ENCODE measurements around the gene MORN1.

The MORN1 gene

DNA sequence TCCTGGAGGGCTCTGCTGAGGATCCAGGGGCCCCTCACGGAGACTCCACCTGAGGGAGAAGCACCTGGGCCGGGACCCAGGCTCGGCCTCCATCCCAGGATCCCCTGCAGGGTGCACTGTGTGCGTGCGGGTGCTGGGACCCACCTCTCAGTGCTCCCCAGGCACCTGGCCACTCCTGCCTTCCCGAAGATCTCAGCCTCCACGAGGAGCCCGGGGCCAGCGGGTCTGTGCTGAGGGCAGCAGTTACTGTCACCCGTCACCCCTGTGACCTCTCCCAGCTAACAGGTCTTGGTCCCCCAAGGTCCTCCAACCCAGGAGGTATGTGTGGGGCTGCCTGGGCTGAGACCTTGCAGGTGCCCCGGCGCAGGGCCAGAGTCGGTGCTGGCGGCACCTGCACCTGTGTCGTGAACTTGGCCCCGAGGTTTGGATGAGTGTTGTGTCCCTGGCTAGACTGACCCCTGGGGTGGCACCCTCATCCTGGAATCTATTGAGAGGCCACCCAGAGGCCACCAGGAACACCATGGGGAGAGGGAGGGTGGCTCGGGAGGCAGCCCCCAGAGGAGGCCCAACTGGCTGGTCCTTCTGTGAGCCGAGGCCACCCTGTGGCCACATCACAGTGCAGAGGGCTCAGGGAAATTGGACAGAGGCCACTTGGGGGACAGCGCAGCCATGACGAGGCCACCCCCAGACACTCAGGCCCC is 17.7 kb downstream of the MORN1 start:
- DNase-seq (ENCODE audit: low read depth) = no peak

DNA sequence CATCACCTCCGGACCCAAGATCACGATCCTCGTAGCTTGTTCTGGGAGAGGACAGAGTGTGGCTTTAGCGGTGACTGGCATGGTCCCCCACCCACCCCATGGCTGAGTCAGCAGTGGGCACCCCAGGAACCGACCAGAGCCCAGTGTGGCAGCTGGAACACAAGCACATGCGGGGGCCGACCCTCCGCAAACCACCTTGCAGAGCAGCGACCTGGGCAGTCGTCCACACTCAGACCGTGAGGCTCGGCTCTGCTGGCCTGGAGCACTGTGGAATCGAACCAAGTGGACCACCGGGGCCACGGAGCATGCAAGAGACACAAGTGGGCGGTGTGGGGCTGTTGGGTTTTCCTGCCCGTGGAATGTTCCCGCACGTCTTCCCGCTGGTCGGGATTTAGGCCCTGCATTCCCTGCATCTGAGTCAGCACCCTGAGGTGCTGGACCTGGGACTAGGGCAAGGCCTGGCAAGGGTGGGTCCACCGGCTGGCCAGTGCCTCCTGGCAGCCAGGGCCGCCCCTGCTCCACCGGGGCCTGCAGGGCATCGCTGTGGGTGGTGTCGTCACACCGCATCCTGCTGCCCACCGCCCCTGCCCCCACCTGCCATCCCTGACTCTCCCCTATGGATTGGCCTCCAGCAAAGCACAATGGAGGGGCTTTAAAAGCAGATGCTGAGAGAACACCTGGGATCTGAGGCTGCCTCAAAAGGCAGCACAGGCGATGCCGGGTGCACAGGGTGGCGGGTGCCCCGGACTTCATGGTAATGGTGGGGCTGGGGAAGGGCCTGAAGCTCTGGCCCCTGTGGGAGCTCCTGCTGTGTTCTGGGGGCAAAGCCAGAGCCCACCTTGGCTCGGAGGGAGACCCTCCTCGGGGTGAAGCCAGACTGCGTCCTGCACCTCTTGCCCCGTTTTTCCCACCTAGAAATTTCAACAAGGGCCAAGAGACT is 18.5 kb downstream of the MORN1 start:
- DNase-seq (ENCODE audit: low read depth) = no peak

DNA sequence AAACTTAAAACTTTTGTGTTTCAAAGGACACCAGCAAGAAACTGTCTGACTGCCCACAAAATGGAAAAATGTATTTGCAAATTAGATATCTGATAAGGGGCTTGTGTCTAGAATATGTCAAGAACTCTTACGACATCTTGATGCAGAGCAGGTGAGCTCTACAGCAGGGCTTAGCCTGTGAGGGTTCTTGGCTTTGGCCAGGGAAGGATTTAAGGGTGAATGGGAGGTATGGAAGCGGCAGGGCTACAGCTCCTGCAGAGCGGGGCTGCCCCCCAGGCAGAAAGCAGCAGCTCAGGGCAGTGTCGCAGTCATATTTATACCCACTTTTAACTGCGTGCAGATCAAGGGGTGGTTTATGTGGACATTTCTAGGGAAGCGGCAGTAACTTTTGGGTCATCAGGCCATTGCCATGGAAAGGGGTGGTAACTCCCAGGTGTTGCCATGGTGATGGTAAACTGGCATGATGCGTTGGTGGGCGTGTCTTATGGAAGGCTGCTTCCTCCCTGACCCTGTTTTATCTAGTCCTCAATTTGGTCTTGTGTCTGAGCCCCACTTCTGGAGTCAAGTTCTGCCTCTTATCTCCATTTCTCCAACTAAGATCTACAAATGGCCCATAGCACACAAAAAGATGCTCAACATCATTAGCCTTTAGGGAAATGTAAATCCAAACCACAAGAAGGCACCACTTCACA is 23.2 kb downstream of the MORN1 start:
- no peak for DNase-seq (ENCODE audit: low read depth)

DNA sequence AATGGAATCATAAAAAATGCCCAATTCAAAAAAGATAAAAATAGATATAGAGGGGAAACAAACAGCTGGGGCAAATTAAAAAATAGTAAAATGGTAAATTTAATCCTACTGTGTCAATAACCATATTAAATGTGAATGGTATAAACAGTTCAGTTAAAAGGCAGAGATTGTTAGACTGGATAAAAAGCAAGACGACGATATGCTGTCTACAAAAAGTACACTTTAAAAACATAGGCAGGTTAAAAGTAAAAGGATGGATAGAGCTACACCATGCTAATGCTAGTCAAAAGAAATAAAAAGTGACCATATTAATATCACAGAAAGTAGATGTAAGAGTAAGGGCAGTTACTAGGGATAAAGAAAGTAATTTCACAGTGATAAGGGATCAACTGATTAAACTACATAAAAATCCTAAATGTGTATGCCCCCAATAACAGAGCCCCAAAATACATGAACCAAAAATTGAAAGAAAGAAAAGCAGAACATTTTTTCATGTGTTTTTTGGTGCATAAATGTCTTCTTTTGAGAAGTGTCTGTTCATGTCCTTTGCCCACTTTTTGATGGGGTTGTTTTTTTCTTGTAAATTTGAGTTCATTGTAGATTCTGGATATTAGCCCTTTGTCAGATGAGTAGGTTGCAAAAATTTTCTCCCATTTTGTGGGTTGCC is 27.4 kb downstream of the MORN1 start:
- DNase-seq (ENCODE audit: low read depth) = no peak

DNA sequence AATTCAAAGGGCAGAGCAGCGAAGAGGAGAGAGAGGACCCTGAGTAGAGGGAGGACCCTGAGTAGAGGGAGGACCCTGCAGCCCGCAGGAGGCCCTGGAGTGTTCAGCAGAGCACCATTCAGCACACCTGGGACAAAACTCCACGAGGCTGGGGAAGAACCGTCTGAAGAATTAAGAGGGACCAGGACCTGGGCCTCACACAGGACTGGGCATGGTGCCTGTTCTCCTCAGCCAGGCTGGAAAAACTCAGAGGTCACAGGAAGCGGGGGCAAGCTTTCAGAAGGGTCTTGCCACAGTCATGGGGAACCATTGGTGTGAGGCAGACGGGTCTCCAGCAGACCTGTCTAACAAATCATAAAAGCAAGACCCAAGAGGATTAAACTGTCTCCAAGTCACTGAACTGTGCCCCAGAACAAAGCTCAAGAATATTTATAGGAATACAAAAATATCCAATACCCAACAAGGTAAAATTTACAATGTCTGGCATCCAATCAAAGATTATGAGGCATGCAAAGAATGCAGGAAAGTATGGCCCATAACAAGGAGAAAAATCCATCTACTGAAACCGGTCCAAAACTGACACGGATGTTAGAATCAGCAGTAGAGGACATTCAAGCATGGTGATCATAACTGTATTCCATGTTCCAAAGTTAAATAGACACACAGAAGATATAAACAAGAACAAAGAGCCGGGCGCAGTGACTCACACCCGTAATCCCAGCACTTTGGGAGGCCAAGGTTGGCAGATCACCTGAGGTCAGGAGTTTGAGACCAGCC is 30.6 kb downstream of the MORN1 start:
- no peak for DNase-seq (ENCODE audit: low read depth)

DNA sequence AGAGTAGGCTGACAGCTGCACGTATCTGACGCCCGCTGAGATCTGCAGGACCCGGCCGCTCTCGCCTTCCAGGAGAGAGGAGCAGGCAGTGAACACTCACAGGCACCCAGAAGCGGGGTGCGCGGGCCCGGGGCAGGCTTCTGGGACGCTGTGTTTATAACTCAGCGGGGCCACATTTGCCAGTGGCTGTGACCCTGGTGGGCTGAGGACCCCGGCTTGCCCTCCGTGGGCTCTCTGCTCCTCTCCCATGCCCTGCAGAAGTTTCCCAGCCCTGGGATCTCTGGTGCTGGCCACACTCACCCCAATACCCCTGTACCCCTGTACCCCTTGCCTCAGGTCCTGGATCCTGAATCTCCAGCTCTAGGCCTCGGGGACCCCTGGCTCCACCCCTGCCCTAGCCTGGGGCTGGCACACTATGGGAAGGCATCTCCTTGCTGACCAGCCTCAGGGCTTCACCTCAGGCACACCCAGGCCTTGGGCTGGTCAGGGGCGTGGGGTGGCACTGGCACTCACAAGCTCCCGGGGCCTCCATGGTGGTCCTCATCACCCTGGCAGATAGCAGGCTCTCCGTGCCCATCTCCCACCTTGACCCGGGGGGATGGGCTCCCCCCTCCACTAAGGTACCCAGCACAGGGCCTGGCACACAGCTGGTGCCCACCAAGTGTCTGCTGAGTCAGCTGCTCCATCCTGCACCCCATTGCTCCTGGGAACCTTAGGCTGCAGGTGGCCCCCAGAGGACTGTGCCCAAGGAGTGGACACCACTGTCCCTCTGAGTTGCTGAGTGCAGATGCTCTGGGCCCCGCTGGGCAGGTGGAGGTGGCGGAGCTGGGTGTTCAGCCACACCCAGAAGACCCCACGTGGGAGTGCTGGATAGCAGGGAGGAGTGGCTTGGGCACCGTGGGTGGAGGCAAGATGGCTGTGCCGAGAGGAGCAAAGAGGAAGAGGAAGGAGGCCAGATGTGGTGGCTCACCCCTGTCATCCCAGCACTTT is 32.4 kb downstream of the MORN1 start:
- DNase-seq (ENCODE audit: low read depth) = no peak

DNA sequence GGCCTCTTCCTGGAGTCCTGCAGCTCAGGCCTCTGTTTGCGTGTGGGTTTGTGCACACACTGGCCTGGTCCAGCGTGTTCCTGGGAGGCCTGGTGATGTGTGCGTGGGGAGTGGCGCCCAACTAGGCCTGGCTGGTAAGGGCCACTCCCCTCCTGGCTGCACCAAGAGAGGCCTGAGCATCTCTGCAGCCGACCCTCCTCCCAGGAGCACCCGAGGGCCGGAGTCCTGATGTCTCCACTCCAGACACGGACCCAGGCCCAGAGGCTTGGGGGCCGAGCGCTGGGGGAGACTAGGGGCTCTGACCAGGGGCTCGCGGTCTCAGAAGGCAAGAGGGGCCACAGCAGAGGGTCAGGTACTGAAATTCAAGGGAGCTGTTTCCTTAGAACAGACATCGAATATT is 33.3 kb downstream of the MORN1 start:
- no peak for DNase-seq (ENCODE audit: low read depth)

DNA sequence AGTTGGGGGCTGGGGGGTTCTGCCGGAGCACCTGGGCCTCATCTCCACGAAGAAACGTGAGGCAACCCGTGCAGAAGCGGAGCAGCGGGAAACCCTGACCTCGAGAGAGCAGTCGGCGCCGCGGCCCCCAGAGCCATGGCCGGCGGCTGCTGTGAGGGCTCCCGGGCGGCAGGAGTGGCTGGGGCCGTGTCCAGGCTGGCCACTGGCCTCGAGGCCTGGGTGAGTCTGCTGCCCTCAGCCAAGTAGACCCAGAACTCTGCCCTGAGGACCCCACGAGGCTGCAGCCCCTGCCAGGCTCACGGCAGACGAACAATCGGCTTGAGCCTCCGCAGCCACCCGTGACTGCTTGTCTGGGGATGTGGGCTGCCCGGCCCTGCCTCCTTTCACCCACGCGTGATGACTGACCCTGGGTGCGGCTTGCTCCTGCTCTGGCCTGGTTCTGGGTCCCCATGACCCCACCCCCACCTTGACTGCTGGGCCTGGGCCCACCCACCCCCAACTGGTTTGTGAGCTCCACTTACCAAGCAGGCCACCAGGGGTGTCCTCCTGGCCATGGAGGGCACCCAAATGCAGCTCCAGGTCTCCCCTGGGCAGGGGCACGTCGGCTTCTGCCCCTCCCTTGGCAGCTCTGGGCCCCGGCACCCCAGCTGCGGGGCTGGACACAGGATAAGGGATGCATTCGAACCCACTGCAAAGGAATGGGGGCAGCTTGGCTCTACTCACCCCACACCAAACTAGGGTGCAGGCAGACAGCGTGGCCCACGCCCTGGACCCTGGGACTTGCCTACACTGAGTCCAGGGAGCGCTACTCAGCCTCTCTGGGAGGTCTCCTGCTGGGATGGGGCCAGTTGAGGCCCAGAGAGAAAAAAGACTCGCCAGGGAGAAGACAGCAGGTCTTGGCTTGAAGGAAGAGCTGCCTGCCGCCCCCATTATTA is 34.2 kb downstream of the MORN1 start:
- no peak for DNase-seq (ENCODE audit: low read depth)

DNA sequence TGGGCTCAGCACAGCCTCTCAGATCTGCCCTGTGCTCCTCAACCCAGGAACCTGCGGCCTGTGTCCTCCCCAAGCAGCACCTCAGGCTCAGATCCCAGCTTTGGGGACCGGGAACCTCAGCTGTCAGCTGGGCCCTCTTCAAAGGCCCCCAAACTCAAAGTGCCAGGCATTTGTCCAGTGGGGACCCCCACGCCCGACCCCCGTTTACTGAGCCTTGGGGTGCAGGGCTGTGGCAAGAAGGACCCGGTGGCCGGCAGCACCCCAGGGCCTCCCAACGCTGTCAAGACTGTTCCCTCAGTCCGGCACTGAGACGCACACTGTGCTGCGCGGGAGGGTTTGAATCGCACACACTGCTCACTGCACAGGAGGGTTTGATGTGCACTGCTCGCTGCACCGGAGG is 35.0 kb downstream of the MORN1 start:
- no peak for DNase-seq (ENCODE audit: low read depth)

DNA sequence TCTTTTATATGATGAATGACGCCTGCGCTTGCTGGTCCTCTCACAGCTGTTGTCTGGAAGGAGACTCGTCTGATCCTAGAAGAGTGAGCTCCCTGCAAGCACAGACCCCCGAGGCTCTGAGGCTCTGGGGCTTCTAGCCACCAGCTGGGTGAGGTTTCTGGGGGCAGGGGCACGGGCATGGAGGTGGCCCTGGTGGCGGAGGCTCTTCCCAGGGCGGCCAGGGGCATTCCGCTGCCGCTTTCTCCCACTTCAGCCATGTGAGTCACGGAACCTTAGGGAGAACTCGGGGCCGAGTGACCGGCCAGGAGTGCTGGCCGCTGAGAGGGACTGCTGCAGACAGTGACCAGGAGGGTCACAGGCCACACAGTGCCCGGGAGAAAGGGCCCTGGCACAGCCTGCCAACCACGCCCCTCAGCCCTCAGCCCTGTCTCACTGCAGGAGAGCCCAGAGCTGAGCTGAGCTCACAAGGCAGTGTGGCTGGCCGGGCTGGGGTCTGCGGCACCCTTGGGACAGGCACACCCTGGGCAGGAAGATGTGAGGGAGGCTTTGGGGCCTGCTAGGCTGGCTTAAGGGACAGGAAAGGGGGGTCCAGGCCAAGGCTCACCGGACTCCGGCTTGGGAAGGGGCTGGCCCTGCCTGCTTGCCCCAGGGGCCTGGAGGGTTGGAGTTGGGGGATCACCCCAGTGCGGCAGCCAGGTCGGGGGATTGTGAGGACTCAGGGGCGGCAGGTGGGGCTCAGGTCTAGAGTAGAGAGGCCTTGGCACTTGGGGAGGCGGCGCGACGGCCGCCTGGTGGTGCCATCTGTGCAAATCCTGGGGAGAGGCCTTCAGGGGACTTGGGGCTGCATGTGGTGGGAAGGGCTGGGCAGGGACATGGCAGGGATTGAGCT is 35.7 kb downstream of the MORN1 start:
- no peak for DNase-seq (ENCODE audit: low read depth)

DNA sequence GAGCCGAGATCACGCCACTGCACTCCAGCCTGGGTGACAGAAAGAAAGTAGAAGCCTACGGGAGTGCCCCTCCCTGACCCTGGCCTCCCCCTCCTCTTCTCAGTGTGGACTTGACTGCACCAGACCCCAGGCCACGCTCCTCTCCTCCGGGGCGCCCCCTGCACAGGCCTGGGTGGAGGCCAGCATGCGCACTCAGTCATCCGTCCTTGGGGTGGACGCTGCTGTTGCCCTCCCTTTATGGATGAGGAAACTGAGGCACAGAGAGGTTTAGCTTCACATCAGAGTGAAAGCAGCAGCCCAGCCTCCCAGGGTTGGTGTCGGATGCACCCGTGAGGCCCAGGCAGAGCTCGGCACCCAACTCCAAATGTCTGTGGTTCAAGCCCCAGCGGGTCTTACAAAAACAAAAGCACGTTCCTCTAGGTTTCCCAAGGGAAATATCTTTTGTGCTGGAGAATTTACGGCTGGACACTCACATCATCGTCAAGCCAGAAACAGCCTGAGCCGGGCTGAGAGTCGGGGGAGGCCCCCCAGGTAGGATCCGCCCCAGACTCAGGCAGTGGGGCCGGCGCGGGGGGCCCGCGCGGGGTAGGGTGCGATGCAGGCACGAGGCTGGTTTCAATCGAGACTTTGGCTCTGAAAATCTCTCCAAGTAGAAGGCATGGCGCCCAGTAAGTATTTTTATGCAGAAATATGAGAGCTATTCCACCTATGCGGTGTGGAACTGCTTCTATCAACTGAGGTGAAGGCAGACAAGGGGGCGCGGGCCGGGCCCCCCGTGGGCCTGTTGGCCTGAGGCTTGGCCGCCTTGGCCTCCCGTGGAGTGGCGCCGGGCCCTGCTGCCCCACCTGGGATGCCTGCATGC is 36.6 kb downstream of the MORN1 start:
- no peak for DNase-seq (ENCODE audit: low read depth)

DNA sequence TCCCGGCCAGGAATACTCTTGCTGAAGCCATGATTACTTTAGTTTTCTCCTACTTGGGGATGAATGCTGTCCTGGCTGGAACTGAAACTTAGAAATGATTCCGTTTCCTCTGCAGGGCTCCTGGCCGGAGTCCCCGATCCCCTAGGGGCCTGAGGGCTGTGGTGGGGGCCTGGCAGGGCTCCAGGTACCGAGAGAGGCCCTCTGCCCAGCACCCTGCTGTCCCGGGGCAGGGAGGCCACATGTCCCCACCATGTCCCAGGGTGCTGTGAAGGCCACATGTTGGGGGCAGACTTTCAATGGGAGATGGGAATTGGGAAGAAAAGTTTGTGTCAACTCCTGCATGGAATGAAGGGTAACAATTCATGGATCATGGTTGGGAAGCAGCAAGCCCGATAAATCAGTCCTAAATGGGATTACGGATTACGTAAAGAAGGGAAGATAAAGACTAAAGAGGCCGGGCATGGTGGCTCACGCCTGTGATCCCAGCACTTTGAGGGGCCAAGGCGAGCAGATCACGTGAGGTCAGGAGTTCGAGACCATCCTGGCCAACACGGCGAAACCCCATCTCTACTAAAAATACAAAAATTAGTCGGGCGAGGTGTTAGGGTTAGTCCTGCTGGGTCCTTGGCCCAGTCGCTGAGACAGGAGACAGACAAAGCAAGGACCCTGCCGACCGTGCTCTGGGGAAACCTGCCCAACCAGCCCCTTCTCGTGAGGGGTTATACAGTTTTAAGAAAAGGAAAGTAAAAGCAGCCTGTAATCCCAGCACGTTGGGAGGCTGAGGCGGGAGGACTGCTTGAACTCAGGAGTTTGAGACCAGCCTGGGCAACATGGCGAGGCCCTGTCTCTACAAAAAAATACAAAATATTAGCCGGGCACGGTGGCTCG is 37.6 kb downstream of the MORN1 start:
- DNase-seq (ENCODE audit: low read depth) = no peak

DNA sequence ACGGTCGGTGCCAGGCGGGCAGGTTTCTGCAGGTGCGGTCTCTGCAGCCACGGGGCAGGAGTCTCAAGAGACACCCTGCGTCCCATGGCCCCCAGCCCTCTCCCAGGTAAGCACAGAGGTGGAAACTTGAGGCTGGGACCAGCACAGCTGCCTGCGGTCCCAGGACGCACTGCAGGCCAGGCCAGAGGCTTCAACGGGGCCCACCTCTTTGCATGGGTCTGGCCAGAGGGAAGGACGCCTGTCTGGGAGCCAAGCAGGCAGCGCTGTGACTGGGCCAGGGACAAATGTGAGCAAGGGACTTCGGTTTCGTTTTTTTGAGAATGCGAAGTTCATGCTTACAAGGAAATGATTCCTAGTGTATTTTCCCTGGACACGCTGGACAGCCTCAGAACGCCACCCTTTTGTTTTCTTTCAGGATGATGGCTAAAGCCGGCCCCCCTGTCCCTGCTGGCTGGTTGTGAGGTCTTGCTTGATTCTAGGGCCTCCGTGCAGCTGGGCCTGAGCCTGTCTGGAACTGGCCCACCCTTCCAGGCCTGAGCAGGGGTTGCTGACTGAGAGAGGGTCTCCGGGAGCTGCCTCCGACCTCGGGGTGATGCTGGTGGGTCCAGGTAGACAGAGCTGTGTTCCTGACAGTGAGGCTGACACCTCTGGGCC is 38.3 kb downstream of the MORN1 start:
- DNase-seq (ENCODE audit: low read depth) = no peak

DNA sequence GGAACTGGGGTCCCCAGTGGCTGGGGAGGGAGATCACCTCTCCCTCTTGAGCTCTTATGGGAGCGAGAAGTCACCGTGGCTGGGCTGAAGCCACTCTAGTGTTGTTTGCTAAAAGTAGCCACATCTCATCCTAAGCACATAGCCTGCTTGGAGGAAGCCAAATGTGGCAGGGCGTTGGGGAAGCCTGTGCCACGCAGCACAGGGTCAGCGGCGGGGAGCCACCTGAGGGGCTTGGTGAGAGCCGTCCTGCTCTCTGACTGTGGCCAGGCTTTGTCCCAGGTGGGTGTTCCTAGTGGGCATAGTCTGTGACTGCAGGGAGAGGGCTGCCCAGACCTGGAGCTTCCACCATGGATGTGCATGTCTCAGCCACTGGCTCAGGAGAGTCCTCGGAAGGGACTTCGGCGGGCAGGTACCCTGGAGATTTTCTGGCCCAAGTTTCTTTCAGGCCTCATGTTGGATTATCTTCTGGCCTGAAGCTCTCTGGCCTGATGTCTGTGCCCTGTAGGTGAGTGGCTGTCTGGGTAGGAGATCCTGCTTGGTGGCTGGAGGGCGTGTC is 38.9 kb downstream of the MORN1 start:
- DNase-seq (ENCODE audit: low read depth) = no peak

DNA sequence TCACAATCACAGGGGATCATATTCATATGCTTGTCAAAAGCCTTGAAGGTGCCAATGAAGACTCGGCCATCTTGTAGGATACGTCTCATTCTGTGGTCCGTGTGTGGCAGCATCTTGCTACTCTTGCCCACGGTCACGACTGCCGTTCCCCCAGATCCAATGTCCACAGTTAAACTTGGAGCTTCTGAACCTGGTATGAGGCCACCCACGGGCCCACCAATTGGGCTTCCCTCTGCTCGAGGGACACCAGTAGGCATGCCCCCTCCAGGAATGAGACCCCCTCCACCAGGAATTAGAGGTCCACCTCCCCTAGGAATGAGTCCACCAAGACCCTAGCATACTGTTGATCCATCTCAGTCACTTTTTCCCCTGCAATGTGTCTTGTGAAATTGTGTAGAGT is 39.6 kb downstream of the MORN1 start:
- no peak for DNase-seq (ENCODE audit: low read depth)

Data from activated gamma-delta T cell treated with anti-CD3 and anti-CD28 coated beads, Interleukin-2, amount 50 U/mL, for 16 hours (primary cell).